ENCODE data around the gene RAB9A. TPM values are rescaled to one million over a fixed set of nuclear protein-coding genes. Genes with fewer than 3 reads are reported as not detected.

RAB9A gene
- total and polyA plus RNA-seq, 3 donors from 2014 or later: 12.9 to 13.2 (median 13.1) TPM

DNA sequence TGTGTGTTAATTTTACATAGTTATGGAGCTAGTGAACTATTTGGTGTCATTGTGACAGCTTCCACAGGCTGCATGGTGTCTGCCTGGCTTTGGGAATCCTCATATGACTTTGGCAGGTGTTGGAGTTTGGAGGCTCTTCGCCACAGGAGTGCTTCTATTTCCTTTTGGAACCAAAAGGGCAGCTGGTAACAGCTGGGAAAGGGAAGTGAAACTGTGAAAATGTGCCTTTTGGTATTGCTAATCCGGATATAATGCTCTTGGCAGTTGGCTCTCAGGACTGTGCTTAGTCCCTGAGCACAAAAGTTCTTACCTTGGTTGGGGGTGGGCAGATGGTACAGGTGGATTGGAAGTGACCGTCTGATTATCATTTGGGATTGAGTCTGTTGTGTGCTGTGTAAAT lies 63.7 kb downstream of the RAB9A start:
- no peak for DNase-seq
- H3K9me3 ChIP-seq: no peaks in the 10 kb centered on the region
- no peak for TF ChIP-seq POLR2A (IDR thresholded peaks at IDR 0.05)
- TF ChIP-seq, protein P1, sequence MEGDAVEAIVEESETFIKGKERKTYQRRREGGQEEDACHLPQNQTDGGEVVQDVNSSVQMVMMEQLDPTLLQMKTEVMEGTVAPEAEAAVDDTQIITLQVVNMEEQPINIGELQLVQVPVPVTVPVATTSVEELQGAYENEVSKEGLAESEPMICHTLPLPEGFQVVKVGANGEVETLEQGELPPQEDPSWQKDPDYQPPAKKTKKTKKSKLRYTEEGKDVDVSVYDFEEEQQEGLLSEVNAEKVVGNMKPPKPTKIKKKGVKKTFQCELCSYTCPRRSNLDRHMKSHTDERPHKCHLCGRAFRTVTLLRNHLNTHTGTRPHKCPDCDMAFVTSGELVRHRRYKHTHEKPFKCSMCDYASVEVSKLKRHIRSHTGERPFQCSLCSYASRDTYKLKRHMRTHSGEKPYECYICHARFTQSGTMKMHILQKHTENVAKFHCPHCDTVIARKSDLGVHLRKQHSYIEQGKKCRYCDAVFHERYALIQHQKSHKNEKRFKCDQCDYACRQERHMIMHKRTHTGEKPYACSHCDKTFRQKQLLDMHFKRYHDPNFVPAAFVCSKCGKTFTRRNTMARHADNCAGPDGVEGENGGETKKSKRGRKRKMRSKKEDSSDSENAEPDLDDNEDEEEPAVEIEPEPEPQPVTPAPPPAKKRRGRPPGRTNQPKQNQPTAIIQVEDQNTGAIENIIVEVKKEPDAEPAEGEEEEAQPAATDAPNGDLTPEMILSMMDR (IDR thresholded peaks at IDR 0.05): no peak
- H3K4me3 ChIP-seq: no peak overlapping the region
- H3K27me3 ChIP-seq: no peaks in the 10 kb centered on the region
- H3K27ac ChIP-seq: no peak overlapping the region
- no peaks in the 10 kb centered on the region for H3K36me3 ChIP-seq (ENCODE audit: low read depth, missing control alignments)
- H3K4me1 ChIP-seq: no peaks in the 10 kb centered on the region
- intact Hi-C loops (cut with DNase I; ENCODE audit: low total_unique reads): no loop called here
- WGBS, 2 donors: 63 to 65% methylated on average over 1 to 3 of the region's 3 CpGs

DNA sequence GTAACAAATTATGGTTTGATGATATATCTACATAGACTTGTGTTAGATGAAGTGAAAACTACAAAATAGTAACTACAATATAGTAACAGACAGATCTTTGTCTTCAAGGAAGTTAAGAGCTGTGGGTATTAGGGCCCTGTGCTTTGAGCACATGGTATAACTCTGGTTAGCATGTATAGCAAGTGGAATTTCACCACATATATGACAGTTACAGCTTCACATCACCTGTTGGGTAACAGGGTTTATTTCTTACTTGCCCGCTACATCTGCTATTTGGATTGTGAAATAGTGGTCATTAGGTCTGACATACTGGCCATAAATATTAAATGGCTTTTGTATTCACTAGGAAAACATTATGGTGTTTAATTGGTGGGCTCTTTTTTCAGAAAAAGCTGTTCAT lies 65.8 kb downstream of the RAB9A start:
- WGBS, 2 donors: 90 to 95% methylated on average over 1 of the region's 1 CpG
- DNase-seq: no peak
- no peaks in the 10 kb centered on the region for H3K27me3 ChIP-seq
- TF ChIP-seq, protein P1 (IDR thresholded peaks at IDR 0.05): no peak
- TF ChIP-seq POLR2A (IDR thresholded peaks at IDR 0.05): no peak
- H3K4me3 ChIP-seq: no peak overlapping the region
- H3K36me3 ChIP-seq (ENCODE audit: low read depth, missing control alignments): no peaks in the 10 kb centered on the region
- no peak overlapping the region for H3K27ac ChIP-seq
- intact Hi-C loops (cut with DNase I; ENCODE audit: low total_unique reads): no loop called here
- H3K4me1 ChIP-seq: no peaks in the 10 kb centered on the region
- H3K9me3 ChIP-seq: no peaks in the 10 kb centered on the region

DNA sequence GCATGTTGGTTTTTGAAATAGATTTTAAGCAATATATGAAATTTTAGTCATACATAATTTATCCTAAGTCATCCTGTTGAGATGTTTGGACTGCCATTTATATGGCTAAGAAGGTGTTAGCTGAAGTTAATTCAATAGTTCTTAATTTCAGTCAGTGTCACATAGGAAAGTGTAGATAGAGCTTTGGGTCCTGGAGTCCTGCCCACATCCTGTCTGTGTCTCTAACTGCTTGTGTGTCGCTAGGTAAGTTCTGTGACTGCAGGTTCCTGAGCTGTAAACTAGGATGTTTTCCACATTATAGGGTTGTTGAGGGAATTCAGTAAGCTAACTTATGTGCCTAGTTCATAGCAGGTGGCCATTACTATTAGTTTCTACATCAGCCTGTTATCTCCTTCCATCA lies 66.3 kb downstream of the RAB9A start:
- H3K4me3 ChIP-seq: no peak overlapping the region
- no peaks in the 10 kb centered on the region for H3K9me3 ChIP-seq
- WGBS, 2 donors: 77 to 100% methylated on average over 1 of the region's 1 CpG
- no peak overlapping the region for H3K27ac ChIP-seq
- no peaks in the 10 kb centered on the region for H3K4me1 ChIP-seq
- no peaks in the 10 kb centered on the region for H3K27me3 ChIP-seq
- intact Hi-C loops (cut with DNase I; ENCODE audit: low total_unique reads): no loop called here
- TF ChIP-seq POLR2A (IDR thresholded peaks at IDR 0.05): no peak
- TF ChIP-seq, protein P1 (IDR thresholded peaks at IDR 0.05): no peak
- DNase-seq: no peak
- H3K36me3 ChIP-seq (ENCODE audit: low read depth, missing control alignments): no peaks in the 10 kb centered on the region

DNA sequence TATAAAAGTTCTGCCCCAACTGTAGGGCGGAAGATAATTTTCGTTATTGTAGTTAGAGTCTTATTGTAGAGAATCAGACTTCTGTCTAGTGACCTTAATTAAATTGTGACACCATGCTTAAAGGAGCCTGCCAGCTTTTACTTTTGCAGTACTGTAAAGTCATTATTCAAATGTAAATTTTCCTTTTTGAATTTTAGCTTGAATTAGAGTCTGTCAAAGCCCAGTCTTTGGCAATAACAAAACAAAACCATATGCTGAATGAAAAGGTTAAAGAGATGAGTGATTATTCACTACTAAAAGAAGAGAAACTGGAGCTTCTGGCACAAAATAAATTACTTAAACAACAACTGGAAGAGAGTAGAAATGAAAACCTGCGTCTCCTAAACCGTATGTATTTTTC lies 67.5 kb downstream of the RAB9A start:
- Histone ChIP-seq H3K36me3 (ENCODE audit: low read depth, missing control alignments) (no peaks in the 10 kb centered on the region), H3K4me3 (no peak overlapping the region), H3K27ac (no peak overlapping the region), H3K27me3 (no peaks in the 10 kb centered on the region), H3K9me3 (no peaks in the 10 kb centered on the region), H3K4me1 (no peaks in the 10 kb centered on the region)
- DNase-seq: no peak
- TF ChIP-seq POLR2A (IDR thresholded peaks at IDR 0.05): no peak
- TF ChIP-seq, protein P1 (IDR thresholded peaks at IDR 0.05): no peak
- intact Hi-C loops (cut with DNase I; ENCODE audit: low total_unique reads): no loop called here
- 91 to 94% methylated on average over 4 of the region's 4 CpGs for WGBS, 2 donors

DNA sequence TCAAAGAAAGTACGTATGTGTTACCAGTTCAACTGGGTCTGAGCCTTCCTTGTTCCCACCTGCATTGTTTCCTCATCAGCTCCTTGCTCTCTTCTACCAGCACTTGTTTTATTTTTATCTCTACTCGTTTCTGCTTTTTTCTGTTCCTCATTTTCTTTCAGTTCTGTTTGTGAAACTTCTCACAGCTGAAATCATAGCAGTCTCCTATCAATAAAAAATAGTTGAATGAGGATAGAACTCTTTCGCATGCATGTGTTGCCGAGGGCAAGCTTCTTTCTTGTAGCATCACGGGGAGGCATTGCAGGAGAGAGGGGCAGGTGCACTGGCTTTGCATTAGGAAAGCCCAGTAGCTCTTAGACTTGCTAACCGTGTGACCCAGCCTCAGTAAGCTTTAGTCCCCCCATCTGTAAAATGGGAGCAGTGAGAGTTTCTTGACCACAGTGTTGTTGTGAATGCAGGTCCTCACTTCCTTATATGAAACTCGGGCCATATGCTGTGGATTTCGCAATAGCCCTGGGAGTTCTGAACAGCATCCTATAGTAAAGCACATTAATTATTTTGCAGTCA lies 70.3 kb downstream of the RAB9A start:
- no peak for DNase-seq
- no peak overlapping the region for H3K27ac ChIP-seq
- no peaks in the 10 kb centered on the region for H3K9me3 ChIP-seq
- no peaks in the 10 kb centered on the region for H3K27me3 ChIP-seq
- no peaks in the 10 kb centered on the region for H3K4me1 ChIP-seq
- H3K36me3 ChIP-seq (ENCODE audit: low read depth, missing control alignments): no peaks in the 10 kb centered on the region
- 86 to 96% methylated on average over 7 to 8 of the region's 8 CpGs for WGBS, 2 donors
- TF ChIP-seq, protein P1 (IDR thresholded peaks at IDR 0.05): no peak
- no peak for TF ChIP-seq POLR2A (IDR thresholded peaks at IDR 0.05)
- no peak overlapping the region for H3K4me3 ChIP-seq
- intact Hi-C loops (cut with DNase I; ENCODE audit: low total_unique reads): no loop called here

Measured in testis (tissue), 3 donors.